Right hindlimb (tissue), 1 donor: ENCODE results near the gene KCNIP4.
A peak's percentile ranks its signal among the peaks of the same experiment; 100 is the strongest.

Experiments
- DNase-seq: peaks from one replicate; pipeline ENCODE4 v3.0.0-alpha.2; 2018

KCNIP4 gene

DNA sequence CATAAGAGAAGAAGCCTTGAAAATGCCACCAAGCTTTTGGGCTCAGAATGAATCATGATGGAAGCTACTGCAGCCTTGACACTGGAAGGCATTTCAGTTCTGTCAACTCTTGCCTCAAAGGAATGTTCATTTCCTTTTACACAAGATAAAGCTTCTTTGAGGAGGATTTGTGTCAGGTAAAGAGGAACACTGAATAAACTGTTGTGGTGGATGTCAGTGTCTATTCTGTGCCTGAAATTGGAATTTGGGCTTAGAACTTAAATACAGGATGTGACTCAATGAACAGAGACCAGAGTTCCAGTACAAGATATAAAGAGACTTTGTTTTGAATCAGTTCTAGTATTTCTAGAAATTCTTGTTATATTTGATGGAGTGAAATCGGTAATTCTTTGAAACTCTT is 935.1 kb downstream of the KCNIP4 start:
- DNase-seq, result no peak

DNA sequence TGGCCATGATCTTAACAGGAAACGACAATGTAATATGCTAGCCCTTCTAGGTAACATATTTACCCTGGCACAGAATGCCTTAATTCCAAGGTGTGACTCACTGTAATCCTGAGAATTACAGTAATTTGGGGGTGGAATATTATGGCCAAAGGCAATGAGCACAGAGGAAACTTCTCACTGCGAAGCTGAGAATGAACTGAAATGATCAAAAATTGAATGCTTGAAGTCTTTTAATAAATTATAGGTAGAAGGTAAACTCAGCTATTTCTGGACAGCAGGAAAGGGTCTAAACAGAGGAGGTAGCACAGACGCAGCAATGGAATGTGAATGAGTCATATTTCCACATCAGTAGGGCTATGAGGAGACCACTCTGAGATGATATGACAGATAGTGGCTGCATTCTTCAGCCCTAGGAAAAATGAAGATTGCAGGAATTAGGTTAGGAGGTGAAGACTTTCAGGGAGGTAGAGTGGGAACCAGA is 935.7 kb downstream of the KCNIP4 start:
- no peak for DNase-seq

DNA sequence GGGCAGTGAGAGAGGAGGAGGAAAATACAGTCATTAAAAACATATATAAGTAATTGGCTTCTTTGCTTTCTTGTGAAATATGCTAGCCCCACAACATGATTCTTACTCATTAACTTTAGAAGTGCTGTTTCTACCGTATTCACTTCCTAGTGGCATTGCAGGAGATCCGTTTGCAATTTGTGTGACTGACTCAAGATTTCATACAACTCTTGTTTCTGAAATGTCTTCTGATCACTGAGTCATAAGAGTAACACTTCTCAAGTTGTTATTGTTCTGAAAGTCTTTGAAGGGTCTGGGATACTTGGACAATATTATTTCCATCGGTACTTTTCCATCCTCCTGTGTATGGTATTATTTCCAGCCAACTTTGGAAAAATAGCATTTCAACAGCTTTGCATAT is 937.5 kb downstream of the KCNIP4 start:
- no peak for DNase-seq

DNA sequence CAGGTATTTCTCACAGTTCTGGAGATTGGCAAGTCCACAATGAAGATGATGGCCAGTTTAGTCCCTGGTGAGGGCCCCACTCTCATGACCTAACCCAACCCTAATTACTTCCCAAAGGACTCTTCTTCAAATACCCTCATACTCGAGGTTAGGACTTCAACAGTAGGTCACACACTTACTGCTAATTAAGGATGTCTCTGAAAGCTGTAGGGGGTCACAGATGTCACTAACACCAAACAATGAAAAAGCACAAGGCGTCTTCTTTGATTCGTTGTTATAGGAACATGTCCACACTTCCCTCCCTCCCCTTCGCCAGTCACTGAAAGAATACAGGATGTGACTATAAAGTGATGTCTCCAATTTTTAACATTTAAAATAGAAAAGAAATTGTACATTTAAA is 938.6 kb downstream of the KCNIP4 start:
- DNase-seq, result no peak

- no peak for DNase-seq
Measured at GRCh38 chr4:21005647-21006046, 942.9 kb downstream of the KCNIP4 start.

GRCh38 chr4:21002976-21003375 is 945.6 kb downstream of the KCNIP4 start:
- no peak for DNase-seq

DNA sequence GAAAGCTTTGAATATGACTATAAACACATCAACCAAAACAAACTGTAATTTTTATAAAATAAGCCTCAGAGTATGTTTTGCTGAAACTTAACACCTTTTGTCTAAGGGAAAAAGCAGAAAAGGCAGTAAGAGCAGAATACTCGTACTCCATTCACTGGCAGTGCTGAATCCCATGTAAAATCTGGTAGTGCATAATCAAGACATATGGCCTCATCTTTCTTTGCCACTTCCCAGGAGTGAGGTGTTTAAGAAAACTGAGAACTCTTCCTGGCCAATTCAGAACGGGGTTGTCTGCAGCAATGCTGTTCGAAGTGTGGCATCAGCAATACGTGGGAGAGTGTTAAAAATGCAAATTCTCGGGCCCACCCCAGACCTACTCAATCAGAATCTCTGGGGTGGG is 946.3 kb downstream of the KCNIP4 start:
- no peak for DNase-seq

- no peak for DNase-seq
Measured at GRCh38 chr4:21001490-21001889, 947.1 kb downstream of the KCNIP4 start.

DNA sequence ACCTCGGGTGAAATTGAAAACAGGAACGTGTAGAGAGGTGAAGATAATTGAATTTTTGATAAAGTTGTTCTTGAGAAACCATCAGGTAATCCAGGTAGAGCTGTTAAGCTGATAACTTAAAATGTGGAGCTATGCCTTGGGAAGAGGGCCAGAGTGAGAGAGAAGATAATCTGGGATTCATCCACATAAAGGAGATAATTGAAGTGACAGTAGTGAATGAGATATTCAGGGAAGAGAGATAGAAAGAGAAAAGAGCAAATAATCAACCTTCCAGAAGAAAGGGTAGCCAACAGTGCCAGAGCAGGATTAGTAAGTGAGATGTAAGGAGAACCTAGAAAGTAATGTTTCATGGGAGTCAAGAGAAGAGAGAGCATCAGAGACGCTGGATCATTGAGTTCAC is 950.7 kb downstream of the KCNIP4 start:
- DNase-seq, result no peak

DNA sequence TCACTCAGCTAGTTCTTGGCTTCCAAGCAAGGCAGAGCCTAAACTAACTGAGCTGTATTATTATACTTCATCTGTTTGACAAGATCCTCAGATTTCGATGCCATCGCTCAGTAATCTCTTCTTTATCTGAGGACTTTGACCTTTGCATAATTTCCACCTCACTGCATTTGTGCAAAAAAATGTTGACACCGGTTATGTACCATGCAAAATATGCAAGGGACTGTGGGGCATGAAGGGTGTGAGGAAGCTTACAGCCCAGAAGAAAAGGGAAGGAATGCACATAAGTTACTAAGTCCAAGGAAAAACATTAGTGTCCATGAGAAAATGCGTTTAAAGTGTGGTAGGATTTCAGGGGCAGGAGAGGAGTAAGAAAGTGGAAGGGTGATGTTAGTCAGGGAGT is 953.0 kb downstream of the KCNIP4 start:
- DNase-seq, result no peak

GRCh38 chr4:20995015-20995414 is 953.6 kb downstream of the KCNIP4 start:
- DNase-seq, result no peak

- DNase-seq, result no peak
Measured at GRCh38 chr4:20992002-20992401, 956.6 kb downstream of the KCNIP4 start.

GRCh38 chr4:20987191-20987590 is 961.4 kb downstream of the KCNIP4 start:
- no peak for DNase-seq

DNA sequence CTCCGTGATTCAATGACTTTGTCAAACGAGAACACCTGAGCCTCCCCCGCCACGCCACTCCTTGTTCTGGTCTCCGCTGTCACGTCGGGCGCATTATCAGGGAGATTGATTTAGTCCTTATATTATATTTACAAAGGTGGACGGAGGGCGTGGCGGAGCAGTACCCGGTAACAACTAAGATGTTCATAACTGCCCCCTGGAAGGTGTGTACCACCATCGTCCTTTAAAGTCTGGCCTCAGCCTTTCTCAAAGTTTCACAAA is 964.1 kb downstream of the KCNIP4 start:
- no peak for DNase-seq

DNA sequence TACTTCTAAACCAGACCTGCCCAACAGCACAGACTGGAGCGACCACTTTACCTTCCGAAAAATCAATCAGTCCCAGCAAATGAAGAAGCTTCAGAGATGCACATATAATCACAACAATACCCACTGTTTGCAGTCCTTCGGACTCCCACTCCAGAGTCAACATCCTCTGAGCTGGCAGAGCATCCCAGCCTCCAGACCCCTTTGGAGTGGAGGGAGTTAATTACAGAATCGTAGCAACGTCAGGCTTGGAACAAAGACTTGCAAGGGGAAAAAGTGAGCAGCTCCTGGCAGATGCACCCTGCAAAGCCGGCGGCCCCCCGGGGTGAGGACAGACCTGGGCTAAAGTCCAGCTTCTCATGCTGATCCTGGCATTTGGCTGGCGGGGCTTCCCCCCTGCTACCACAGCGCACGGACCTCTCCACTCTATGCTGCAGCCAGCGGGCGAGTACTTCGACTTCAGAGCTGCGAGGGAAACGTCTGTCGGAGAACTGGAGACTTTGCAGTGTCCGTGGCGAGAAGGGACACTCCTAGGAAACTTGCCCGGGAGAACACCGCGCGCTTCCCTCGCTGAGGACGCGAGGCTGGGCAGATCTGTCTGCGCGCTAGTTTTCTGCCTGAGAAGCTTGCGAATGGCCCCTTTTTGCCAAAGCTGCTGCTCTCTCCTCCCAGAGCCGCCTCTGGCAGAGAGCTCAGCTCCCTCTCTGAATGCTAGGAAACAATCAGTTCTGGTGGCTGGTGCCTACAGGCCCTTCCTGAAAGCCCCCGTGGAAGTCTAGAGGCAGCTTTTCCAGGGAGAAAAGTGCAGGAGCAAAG is 964.6 kb downstream of the KCNIP4 start:
- DNase-seq, result peak; percentile 44

DNA sequence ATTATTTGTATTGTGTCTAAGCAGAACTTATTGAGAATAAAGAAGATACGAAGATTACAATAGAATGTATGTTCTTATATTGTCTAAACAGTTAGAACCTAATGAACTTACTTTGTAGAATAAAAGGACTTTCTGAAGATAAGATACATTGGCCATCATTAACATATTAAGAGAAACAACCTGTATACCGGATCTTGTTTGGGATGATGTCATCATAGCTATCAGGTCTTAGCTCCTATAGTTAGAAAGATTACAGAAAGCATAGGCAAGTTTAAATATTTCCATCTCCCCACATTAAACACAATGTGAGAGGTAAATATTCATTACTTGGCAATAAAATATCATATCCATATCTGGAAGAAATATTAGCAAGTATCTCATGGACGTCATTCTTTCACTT is 966.0 kb downstream of the KCNIP4 start:
- no peak for DNase-seq

GRCh38 chr4:20960291-20960690 is 988.3 kb downstream of the KCNIP4 start:
- no peak for DNase-seq

GRCh38 chr4:20954541-20954940 is 994.0 kb downstream of the KCNIP4 start:
- peak; percentile 25 for DNase-seq

GRCh38 chr4:20944961-20945360 is 1003.6 kb downstream of the KCNIP4 start:
- DNase-seq, result no peak

- no peak for DNase-seq
Measured at GRCh38 chr4:20944451-20944850, 1004.1 kb downstream of the KCNIP4 start.

DNA sequence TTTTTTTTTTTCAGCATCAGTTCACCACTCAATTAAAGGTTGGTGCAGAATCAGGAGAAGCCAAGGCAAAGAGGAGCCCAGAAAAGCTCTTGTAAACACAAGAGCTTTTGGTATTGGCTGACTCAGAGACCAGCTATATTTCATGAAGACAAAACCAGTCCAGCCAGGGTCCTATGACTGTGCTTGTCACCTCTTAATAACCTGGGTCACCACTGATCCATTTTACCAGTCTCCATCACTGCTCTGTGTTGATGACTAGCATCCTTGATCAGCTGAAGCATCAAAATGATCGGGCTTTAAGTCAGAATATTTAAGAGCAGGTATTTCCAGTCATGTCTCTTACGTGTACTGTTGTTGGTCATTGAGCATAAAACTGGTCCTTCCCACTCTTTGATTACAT is 1010.4 kb downstream of the KCNIP4 start:
- no peak for DNase-seq

DNA sequence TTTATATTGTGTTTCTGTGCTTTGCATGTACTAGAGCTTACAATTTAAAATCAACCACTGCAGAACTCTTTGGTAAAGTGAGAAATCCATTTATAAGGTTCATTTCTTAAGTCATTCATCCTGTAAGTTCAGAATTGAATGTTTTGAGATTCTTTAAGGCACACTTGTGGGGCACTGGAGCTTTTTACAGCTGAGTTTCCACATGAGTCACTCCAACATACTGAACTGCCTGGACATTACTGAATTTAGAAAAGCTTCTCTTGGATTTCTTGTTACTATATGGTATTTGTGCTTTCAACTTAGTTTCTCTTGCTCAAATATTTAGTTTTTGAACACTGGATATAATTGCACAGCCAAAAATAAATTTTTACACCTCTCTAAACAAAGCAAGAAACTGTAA is 1022.0 kb downstream of the KCNIP4 start:
- DNase-seq, result no peak

GRCh38 chr4:20925176-20925575 is 1023.4 kb downstream of the KCNIP4 start:
- DNase-seq, result no peak

GRCh38 chr4:20922962-20923361 is 1025.6 kb downstream of the KCNIP4 start:
- DNase-seq, result no peak

GRCh38 chr4:20916106-20916505 is 1032.5 kb downstream of the KCNIP4 start:
- DNase-seq, result no peak
